Measurements from ENCODE around the gene PIK3C2G.

The PIK3C2G gene

DNA sequence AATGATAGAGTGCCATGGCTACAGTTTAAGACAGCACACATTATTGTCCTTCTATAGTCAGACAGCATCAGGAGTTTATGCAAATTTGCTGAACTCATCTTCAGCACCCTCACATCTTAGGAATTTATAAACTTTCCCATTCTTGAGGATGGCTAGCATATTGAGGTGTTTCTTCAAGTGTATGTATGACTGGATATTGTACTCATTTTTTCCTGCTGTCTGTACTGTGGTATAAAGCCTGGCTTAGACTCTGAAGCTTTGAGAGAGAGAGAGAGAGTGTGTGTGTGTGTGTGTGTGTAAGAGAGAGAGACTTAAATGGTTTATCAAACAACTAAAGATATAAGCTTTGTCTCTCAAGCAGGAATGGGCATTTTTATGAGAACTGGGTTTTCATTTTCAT lies 161.6 kb downstream of the PIK3C2G start:
- Histone ChIP-seq H3K9ac (ENCODE audit: low read depth, low read length, poor library complexity, severe bottlenecking) (no peak overlapping the region), H3K79me2 (ENCODE audit: insufficient read depth, low read length) (no peaks in the 10 kb centered on the region), H3K36me3 (ENCODE audit: insufficient read depth, low read length) (no peaks in the 10 kb centered on the region), H4K20me1 (ENCODE audit: insufficient read depth, low read length, poor library complexity, severe bottlenecking) (no peaks in the 10 kb centered on the region), H2AFZ (ENCODE audit: low read length) (no peak overlapping the region), H3K9me2 (replicated peaks; ENCODE audit: low read depth, low read length) (peaks cover 3% of the 10 kb centered on the region; the same call in 1 of the 2 replicates), H3K4me2 (ENCODE audit: low read depth, low read length, poor library complexity, severe bottlenecking) (no peak overlapping the region), H3K9me3 (ENCODE audit: insufficient read depth, low read depth, low read length) (no peaks in the 10 kb centered on the region), H3K27me3 (ENCODE audit: insufficient read depth, low read length, poor library complexity, severe bottlenecking) (no peaks in the 10 kb centered on the region), H3F3A (ENCODE audit: low read depth) (no peaks in the 10 kb centered on the region), H3K4me3 (ENCODE audit: low read length, poor library complexity, severe bottlenecking) (no peak overlapping the region), H3K4me1 (ENCODE audit: insufficient read depth, low read length, poor library complexity, severe bottlenecking) (no peaks in the 10 kb centered on the region)
- TF ChIP-seq, protein P1, sequence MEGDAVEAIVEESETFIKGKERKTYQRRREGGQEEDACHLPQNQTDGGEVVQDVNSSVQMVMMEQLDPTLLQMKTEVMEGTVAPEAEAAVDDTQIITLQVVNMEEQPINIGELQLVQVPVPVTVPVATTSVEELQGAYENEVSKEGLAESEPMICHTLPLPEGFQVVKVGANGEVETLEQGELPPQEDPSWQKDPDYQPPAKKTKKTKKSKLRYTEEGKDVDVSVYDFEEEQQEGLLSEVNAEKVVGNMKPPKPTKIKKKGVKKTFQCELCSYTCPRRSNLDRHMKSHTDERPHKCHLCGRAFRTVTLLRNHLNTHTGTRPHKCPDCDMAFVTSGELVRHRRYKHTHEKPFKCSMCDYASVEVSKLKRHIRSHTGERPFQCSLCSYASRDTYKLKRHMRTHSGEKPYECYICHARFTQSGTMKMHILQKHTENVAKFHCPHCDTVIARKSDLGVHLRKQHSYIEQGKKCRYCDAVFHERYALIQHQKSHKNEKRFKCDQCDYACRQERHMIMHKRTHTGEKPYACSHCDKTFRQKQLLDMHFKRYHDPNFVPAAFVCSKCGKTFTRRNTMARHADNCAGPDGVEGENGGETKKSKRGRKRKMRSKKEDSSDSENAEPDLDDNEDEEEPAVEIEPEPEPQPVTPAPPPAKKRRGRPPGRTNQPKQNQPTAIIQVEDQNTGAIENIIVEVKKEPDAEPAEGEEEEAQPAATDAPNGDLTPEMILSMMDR (conservative IDR thresholded peaks at IDR 0.05; ENCODE audit: low read length): no peak
- no peak for TF ChIP-seq EZH2phosphoT487 (IDR thresholded peaks at IDR 0.05; ENCODE audit: borderline replicate concordance)

DNA sequence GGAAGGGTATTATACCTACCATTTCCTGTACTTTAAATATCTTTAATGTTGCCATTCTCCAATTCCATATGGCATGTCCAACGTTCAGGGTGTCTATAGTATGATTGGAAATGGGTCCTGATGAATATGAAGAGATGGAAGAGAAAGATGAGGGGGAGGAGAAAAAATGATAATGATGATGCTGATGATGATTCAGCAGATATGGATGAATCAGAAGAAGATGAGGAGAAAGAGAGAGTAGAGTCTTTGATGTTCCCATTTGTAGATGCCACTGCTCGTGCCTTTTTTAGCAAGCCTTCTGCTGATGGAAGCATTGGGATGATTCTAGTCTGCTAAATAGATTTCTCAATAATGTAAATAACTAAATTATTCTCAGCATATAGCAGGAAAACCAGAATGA lies 163.5 kb downstream of the PIK3C2G start:
- Histone ChIP-seq H2AFZ (ENCODE audit: low read length) (no peak overlapping the region), H3K79me2 (ENCODE audit: insufficient read depth, low read length) (no peaks in the 10 kb centered on the region), H4K20me1 (ENCODE audit: insufficient read depth, low read length, poor library complexity, severe bottlenecking) (no peaks in the 10 kb centered on the region), H3K9me2 (replicated peaks; ENCODE audit: low read depth, low read length) (peaks cover 3% of the 10 kb centered on the region; the same call in 1 of the 2 replicates), H3K4me2 (ENCODE audit: low read depth, low read length, poor library complexity, severe bottlenecking) (no peak overlapping the region), H3K4me1 (ENCODE audit: insufficient read depth, low read length, poor library complexity, severe bottlenecking) (no peaks in the 10 kb centered on the region), H3K9ac (ENCODE audit: low read depth, low read length, poor library complexity, severe bottlenecking) (no peak overlapping the region), H3K4me3 (ENCODE audit: low read length, poor library complexity, severe bottlenecking) (no peak overlapping the region), H3F3A (ENCODE audit: low read depth) (no peaks in the 10 kb centered on the region), H3K9me3 (ENCODE audit: insufficient read depth, low read depth, low read length) (no peaks in the 10 kb centered on the region), H3K27me3 (ENCODE audit: insufficient read depth, low read length, poor library complexity, severe bottlenecking) (no peaks in the 10 kb centered on the region), H3K36me3 (ENCODE audit: insufficient read depth, low read length) (no peaks in the 10 kb centered on the region)
- no peak for TF ChIP-seq EZH2phosphoT487 (IDR thresholded peaks at IDR 0.05; ENCODE audit: borderline replicate concordance)
- TF ChIP-seq, protein P1 (conservative IDR thresholded peaks at IDR 0.05; ENCODE audit: low read length): no peak

DNA sequence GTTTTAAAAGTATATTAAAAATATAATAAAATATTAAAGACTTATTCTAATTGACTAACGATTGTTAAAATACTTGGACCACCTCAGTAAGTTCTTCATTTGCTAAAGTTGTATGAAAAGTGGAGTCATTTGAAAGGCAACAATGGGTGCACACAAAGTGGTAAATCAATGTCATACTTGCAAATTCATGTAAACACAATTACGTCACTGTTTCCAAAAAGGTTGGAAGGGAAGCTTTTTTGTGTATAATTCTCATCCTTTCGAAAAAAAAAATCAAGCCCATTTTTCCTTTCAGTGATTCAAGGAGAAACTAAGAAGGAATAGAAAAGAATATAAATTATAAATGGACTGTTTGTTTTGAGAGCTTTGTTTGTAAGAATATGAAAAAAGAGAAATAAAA lies 166.2 kb downstream of the PIK3C2G start:
- no peaks in the 10 kb centered on the region for H3K4me1 ChIP-seq (ENCODE audit: insufficient read depth, low read length, poor library complexity, severe bottlenecking)

More for the DNA sequence above, 166.2 kb downstream of the PIK3C2G start:
- Histone ChIP-seq H2AFZ (ENCODE audit: low read length) (no peak overlapping the region), H3K36me3 (ENCODE audit: insufficient read depth, low read length) (no peaks in the 10 kb centered on the region), H3F3A (ENCODE audit: low read depth) (no peaks in the 10 kb centered on the region), H3K4me3 (ENCODE audit: low read length, poor library complexity, severe bottlenecking) (no peak overlapping the region), H4K20me1 (ENCODE audit: insufficient read depth, low read length, poor library complexity, severe bottlenecking) (no peaks in the 10 kb centered on the region), H3K27me3 (ENCODE audit: insufficient read depth, low read length, poor library complexity, severe bottlenecking) (no peaks in the 10 kb centered on the region), H3K79me2 (ENCODE audit: insufficient read depth, low read length) (no peaks in the 10 kb centered on the region), H3K9ac (ENCODE audit: low read depth, low read length, poor library complexity, severe bottlenecking) (no peak overlapping the region), H3K9me2 (replicated peaks; ENCODE audit: low read depth, low read length) (no peaks in the 10 kb centered on the region; the same call in 1 of the 2 replicates), H3K4me2 (ENCODE audit: low read depth, low read length, poor library complexity, severe bottlenecking) (no peak overlapping the region), H3K9me3 (ENCODE audit: insufficient read depth, low read depth, low read length) (no peaks in the 10 kb centered on the region)
- TF ChIP-seq, protein P1 (conservative IDR thresholded peaks at IDR 0.05; ENCODE audit: low read length): no peak
- no peak for TF ChIP-seq EZH2phosphoT487 (IDR thresholded peaks at IDR 0.05; ENCODE audit: borderline replicate concordance)

Measured in Loucy (cell line).